PC-9 (cell line): Measurements from ENCODE around the gene BUD31. TPM values are rescaled to one million over a fixed set of nuclear protein-coding genes. Genes with fewer than 3 reads are reported as not detected.

Experiments used
- BruUV-seq: library from RNA; stranded (reverse); fragments of 400-500 nt; replicated peaks from 2 replicates; lab custom pipeline; 2021; lab: Mats Ljungman, UMichigan
- CTCF ChIA-PET: fragments of 300-600 bp; sonication (Branson Sonifier 250); formaldehyde crosslinking; loops from one replicate; lab custom pipeline; 2022; ENCODE audit warnings: antibody characterized with exemption; lab: Charles Lee
- POLR2A ChIA-PET: fragments of 300-600 bp; sonication (Branson Sonifier 250); formaldehyde crosslinking; loops from one replicate; lab custom pipeline; 2022; ENCODE audit warnings: antibody characterized with exemption; ENCODE audit not compliant: unreplicated experiment; lab: Charles Lee
- DNase-seq, 2 experiments: peaks; one replicate each; pipeline versions ENCODE4 v3.0.0 to v3.0.0-alpha.2; 2015 to 2022; ENCODE audit warnings: mixed read lengths in 1 of 2
- H2AFZ ChIP-seq: fragments of 200-600 bp; sonication (generic); 2 replicates; pipeline ENCODE4 v1.8.1; 2017; ENCODE audit warnings: antibody characterized with exemption
- H3F3A ChIP-seq: fragments of 200-600 bp; sonication (generic); 2 replicates; pipeline ENCODE4 v1.8.1; 2017; ENCODE audit warnings: antibody characterized with exemption, mild to moderate bottlenecking, low read depth; ENCODE audit not compliant: insufficient read depth
- H3K27ac ChIP-seq: fragments of 200-600 bp; sonication (generic); 2 replicates; pipeline ENCODE4 v1.6.1; 2016; ENCODE audit warnings: mixed run types
- H3K27me3 ChIP-seq: fragments of 200-600 bp; sonication (generic); 2 replicates; pipeline ENCODE4 v1.6.1; 2016; ENCODE audit warnings: low read depth, mixed run types; ENCODE audit not compliant: insufficient read depth
- H3K36me3 ChIP-seq: fragments of 200-600 bp; sonication (generic); 2 replicates; pipeline ENCODE4 v1.6.1; 2016; ENCODE audit warnings: low read depth, mixed run types
- H3K4me1 ChIP-seq: fragments of 200-600 bp; sonication (generic); replicated peaks from 2 replicates; pipeline ENCODE4 v1.6.1; 2016; ENCODE audit warnings: mixed run types; ENCODE audit not compliant: insufficient read depth
- H3K4me2 ChIP-seq: fragments of 200-600 bp; sonication (generic); 2 replicates; pipeline ENCODE4 v1.6.1; 2017; ENCODE audit warnings: mixed run types
- H3K4me3 ChIP-seq: fragments of 200-600 bp; sonication (generic); 2 replicates; pipeline ENCODE4 v1.6.1; 2016; ENCODE audit warnings: mixed run types
- H3K79me2 ChIP-seq: fragments of 200-600 bp; sonication (generic); 2 replicates; pipeline ENCODE4 v1.6.1; 2017; ENCODE audit warnings: low read depth, mixed run types
- H3K9me2 ChIP-seq: fragments of 200-600 bp; sonication (generic); 2 replicates; pipeline ENCODE4 v1.8.1; 2017; ENCODE audit warnings: mild to moderate bottlenecking; ENCODE audit not compliant: insufficient read depth
- H3K9me3 ChIP-seq: fragments of 200-600 bp; sonication (generic); 2 replicates; pipeline ENCODE4 v1.8.1; 2016; ENCODE audit warnings: low read depth; ENCODE audit not compliant: insufficient read depth
- H4K20me1 ChIP-seq: fragments of 200-600 bp; sonication (generic); 2 replicates; pipeline ENCODE4 v1.8.1; 2017; ENCODE audit not compliant: insufficient read depth
- EZH2 ChIP-seq: fragments of 200-600 bp; sonication (generic); IDR thresholded peaks from 2 replicates; pipeline ENCODE4 v1.8.0; 2017; ENCODE audit warnings: antibody characterized with exemption, low read depth
- intact Hi-C: fragments of 100-400 bp; cut with micrococcal nuclease; formaldehyde crosslinking; loops from one replicate; pipeline ENCODE4 v1.10.0; 2022; ENCODE audit not compliant: unreplicated experiment
- total RNA-seq: library from RNA; stranded (reverse); gene quantifications from 2 replicates; pipeline ENCODE4 v1.2.3, GENCODE V29; 2021
- TF ChIP-seq, protein P1 (sequence below): fragments of 200-600 bp; sonication (generic); conservative IDR thresholded peaks from 2 replicates; pipeline ENCODE4 v1.6.1; 2017; ENCODE audit warnings: mixed run types, antibody characterized with exemption, mild to moderate bottlenecking, moderate library complexity

Gene BUD31
- total RNA-seq, 1 experiment from 2014 or later: 167 TPM

DNA sequence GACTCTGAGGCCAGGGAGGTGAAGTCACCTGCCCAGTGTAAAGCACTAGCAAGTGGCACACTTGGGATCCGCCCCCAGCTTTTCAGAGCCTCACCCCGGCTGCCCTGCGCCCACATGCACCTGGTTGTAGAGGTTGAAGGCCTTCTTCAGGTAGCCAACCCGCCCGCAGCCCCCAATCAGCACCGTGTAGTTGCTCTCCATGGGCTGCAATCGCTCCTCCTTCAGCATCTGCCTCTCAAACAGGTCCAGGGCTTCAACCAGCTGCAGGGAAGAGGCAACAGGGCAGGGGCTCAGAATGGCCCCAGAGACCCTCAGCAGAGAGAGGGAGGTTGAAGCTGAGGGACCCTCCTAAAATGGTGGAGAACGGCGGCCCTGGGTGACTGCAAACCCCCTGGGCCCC is 24.4 kb downstream of the BUD31 start:
- Histone ChIP-seq H3K4me1 (0 out of 2 replicates have a peak, but pooled peaks cover 7% of the 10 kb centered on the region), H2AFZ (no peak overlapping the region), H3K9me3 (no peaks in the 10 kb centered on the region), H3K27ac (no peak overlapping the region), H3K4me2 (no peak overlapping the region), H3K27me3 (no peaks in the 10 kb centered on the region), H4K20me1 (no peaks in the 10 kb centered on the region), H3K9me2 (no peaks in the 10 kb centered on the region), H3K79me2 (peaks cover 17% of the 10 kb centered on the region), H3K36me3 (no peaks in the 10 kb centered on the region), H3K4me3 (no peak overlapping the region), H3F3A (peaks cover 12% of the 10 kb centered on the region; the same call in 1 of the 2 replicates)
- ChIA-PET CTCF (no interaction called here), POLR2A (no interaction called here)
- no peak for TF ChIP-seq EZH2
- TF ChIP-seq, protein P1, sequence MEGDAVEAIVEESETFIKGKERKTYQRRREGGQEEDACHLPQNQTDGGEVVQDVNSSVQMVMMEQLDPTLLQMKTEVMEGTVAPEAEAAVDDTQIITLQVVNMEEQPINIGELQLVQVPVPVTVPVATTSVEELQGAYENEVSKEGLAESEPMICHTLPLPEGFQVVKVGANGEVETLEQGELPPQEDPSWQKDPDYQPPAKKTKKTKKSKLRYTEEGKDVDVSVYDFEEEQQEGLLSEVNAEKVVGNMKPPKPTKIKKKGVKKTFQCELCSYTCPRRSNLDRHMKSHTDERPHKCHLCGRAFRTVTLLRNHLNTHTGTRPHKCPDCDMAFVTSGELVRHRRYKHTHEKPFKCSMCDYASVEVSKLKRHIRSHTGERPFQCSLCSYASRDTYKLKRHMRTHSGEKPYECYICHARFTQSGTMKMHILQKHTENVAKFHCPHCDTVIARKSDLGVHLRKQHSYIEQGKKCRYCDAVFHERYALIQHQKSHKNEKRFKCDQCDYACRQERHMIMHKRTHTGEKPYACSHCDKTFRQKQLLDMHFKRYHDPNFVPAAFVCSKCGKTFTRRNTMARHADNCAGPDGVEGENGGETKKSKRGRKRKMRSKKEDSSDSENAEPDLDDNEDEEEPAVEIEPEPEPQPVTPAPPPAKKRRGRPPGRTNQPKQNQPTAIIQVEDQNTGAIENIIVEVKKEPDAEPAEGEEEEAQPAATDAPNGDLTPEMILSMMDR: no peak
- no peak for DNase-seq
- BruUV-seq: no TSS peak
- intact Hi-C loops: no loop called here

DNA sequence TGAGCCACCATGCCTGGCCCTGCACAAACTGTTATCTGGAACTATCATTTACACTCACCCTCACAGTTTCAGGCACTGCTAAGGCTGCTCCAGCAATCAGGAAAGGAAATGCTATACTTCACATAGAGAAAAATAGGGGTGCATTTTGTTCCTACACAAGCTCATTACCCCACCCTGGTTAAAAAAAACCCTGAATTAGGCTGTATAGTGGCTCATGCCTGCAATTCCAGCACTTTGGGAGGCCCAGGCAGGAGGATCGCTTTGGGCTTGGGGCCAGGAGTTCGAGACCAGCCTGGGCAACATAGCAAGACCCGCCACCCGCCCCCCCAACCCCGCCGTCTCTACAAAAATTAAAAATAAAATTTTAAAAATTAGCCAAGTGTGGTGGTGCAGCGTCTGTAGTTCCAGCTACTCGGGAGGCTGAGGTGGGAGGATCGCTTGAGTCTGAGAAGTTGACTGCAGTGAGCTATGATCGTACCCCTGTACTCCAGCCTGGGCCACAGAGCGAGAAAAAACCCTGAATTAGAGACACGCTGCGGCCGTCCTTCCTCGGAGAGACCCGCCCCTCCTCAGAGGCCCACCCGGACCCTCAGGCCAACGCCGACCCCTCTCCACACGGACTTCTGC is 29.3 kb downstream of the BUD31 start:
- ChIA-PET CTCF (interaction anchor here (0.6 kb wide), 1 partner anchor 969 kb away, joined by 3 read pairs; no protein-coding TSS in a partner anchor), POLR2A (interaction anchor here (0.5 to 0.7 kb wide), 3 partner anchors 8 to 497 kb away, joined by 3 to 6 read pairs (median 5); no protein-coding TSS in a partner anchor)
- peaks cover 15% of the 10 kb centered on the region; the same call in 1 of the 2 replicates for H3K4me1 ChIP-seq
- H3K79me2 ChIP-seq: peaks cover 45% of the 10 kb centered on the region
- peaks cover 15% of the 10 kb centered on the region; the same call in 1 of the 2 replicates for H3K36me3 ChIP-seq
- no peaks in the 10 kb centered on the region for H3K9me3 ChIP-seq
- H3K4me2 ChIP-seq: peak overlapping the region; percentile 85
- no peaks in the 10 kb centered on the region for H3K27me3 ChIP-seq
- peaks cover 12% of the 10 kb centered on the region; the same call in 1 of the 2 replicates for H3F3A ChIP-seq
- H3K27ac ChIP-seq: peak overlapping the region; percentile 33; the same call in 1 of the 2 replicates
- H3K4me3 ChIP-seq: peak overlapping the region; percentile 84
- TF ChIP-seq, protein P1: no peak
- no peak for TF ChIP-seq EZH2
- no TSS peak for BruUV-seq
- intact Hi-C loops: loop anchor here (2.0 kb wide), 1 partner anchor 29 kb away; the partner anchor contains the start of genes BUD31 and PDAP1
- no peaks in the 10 kb centered on the region for H3K9me2 ChIP-seq
- DNase-seq: no peak
- H2AFZ ChIP-seq: peak overlapping the region; percentile 96
- peaks cover 15% of the 10 kb centered on the region for H4K20me1 ChIP-seq

DNA sequence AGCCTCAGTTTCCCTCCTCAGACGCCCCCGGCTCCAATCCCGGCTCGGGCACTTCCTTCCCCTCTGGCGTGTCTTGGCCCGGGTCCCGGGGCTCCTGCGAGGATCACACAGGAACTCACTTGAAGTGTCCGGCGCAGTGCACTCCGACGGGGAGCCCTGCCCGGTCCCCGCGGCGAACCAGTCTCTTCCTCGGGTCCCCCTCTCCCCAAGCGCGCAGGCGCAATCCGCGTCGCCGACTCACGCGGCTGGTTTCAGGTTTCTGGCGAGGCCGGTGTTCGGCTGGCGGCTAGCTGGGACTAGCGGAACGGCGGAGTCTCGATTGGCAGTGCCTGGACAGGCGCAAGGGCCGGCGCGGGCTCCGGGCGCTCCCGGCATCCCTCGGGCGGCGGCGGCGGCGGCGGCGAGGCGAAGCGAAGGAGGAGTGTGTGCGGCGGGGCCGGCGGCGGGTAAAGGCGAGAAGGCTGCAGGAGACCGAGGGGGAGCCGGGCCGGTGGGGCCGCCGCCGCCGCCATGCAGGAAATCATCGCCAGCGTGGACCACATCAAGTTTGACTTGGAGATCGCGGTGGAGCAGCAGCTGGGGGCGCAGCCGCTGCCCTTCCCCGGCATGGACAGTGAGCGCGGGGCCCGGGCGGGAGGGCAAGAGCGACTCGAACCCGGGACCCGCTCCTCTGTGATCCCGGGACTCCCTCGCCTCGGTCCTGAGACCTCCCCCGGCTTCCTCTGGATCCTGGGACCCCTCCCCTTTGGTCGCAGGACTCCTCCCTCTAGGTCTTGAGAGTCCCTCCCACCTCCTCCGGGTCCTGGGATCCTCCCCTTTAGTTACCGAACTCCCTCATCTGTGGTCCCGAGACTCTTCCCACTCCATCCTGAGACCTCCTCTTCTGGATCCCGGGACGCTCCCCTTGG is 30.1 kb downstream of the BUD31 start, which contains the start of the genes CPSF4 and PTCD1:
TSS of gene CPSF4 (plus strand) at position 371 of the 908 bp plus-strand sequence. CDS start at position 511, 140 bp downstream.
TSS of gene PTCD1 (minus strand) at position 226 of the 908 bp plus-strand sequence. CDS start 3,556 bp downstream, outside the sequence.
- Histone ChIP-seq H4K20me1 (peaks cover 15% of the 10 kb centered on the region), H3K4me2 (peak within 1 kb of the TSS; percentile 85), H3K79me2 (peaks cover 45% of the 10 kb centered on the region), H3K4me1 (peaks cover 15% of the 10 kb centered on the region; the same call in 1 of the 2 replicates), H3F3A (peaks cover 12% of the 10 kb centered on the region; the same call in 1 of the 2 replicates), H3K9me2 (no peaks in the 10 kb centered on the region), H2AFZ (peak within 1 kb of the TSS; percentile 96), H3K36me3 (peaks cover 22% of the 10 kb centered on the region; the same call in 1 of the 2 replicates), H3K4me3 (peak within 1 kb of the TSS; percentile 84), H3K9me3 (no peaks in the 10 kb centered on the region), H3K27me3 (no peaks in the 10 kb centered on the region), H3K27ac (peak within 1 kb of the TSS; percentile 33; the same call in 1 of the 2 replicates)
- intact Hi-C loops: loop anchor here (2.0 kb wide), 1 partner anchor 30 kb away; the partner anchor contains the start of genes BUD31 and PDAP1
- CTCF ChIA-PET: no interaction called here
- no TSS peak for BruUV-seq
- peak; percentile 88 to 98 for DNase-seq
- POLR2A ChIA-PET: interaction anchor here (0.6 to 0.7 kb wide), 2 partner anchors 178 to 497 kb away, joined by 3 to 6 read pairs; no protein-coding TSS in a partner anchor
- TF ChIP-seq, protein P1: no peak
